Upper lobe of right lung (tissue), 1 donor: ENCODE data around the gene EVL. TPM values are rescaled to one million over a fixed set of nuclear protein-coding genes. Genes with fewer than 3 reads are reported as not detected.
"Not testable (repeated sequence)": the region's sequence is repeated elsewhere in the genome, so short reads cannot be mapped to it uniquely, and the experiment has no call there.

Experiments
- ATAC-seq: fragments of 200-7000 bp; cut with Tn5 transposase; one replicate; pipeline ENCODE4 v1.9.1; 2020; ENCODE audit warnings: mild to moderate bottlenecking, moderate library complexity
- DNase-seq: peaks from one replicate; pipeline ENCODE4 v3.0.0-alpha.2; 2020
- H3K27ac ChIP-seq: fragments of 200-600 bp; one replicate; pipeline ENCODE4 v1.8.0; 2022
- H3K27me3 ChIP-seq: fragments of 200-600 bp; one replicate; pipeline ENCODE4 v1.8.0; 2022; ENCODE audit warnings: mild to moderate bottlenecking
- H3K36me3 ChIP-seq: fragments of 200-600 bp; one replicate; pipeline ENCODE4 v1.8.0; 2022
- H3K4me1 ChIP-seq: fragments of 200-600 bp; one replicate; pipeline ENCODE4 v1.8.0; 2022
- H3K4me3 ChIP-seq: fragments of 200-600 bp; one replicate; pipeline ENCODE4 v1.8.0; 2022; ENCODE audit warnings: mild to moderate bottlenecking
- H3K9me3 ChIP-seq: fragments of 200-600 bp; one replicate; pipeline ENCODE4 v1.8.0; 2022
- intact Hi-C: fragments of 100-400 bp; cut with DNase I; formaldehyde crosslinking; loops from one replicate; pipeline ENCODE4 v1.11.0; 2022
- total RNA-seq: library from RNA; stranded (reverse); fragmentation: NEBNext Ultra II Directional; extraction: Animal tissue kit (Norgen Biotek cat#: 25700); gene quantifications from one replicate; pipeline ENCODE4 v1.2.1, GENCODE V29; 2021
- TF ChIP-seq, protein P1 (sequence below): fragments of 200-600 bp; IDR thresholded peaks from one replicate; pipeline ENCODE4 v1.8.0; 2022; ENCODE audit warnings: antibody characterized with exemption
- donor health status: DM: no; HTN: yes; CAD: no; lungs with severe emphysema.

EVL gene
- total RNA-seq, 1 donor from 2014 or later = 206 TPM

DNA sequence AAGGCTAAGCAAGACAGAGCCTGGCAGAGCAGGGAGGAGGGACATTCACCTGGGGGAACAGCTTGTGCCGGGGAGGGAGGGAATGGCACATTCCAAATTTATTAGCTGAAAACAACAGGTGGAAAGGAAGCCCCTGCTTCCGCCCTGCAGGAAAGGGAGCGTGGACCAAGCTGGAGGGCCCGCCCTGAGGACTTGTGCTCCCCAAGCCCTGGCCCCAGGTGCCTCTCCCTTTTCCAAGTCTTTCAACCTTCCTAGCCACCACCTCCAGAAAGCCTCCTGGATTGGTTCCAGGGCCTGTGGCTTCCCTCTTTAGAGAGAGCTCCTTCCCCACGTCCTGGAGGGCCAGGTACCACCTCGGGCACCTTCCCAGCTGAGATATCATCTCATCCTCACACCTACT is 91.6 kb downstream of the EVL start:
- Histone ChIP-seq H3K9me3 (peaks cover 6% of the 10 kb centered on the region), H3K4me3 (no peak overlapping the region), H3K4me1 (peaks cover 13% of the 10 kb centered on the region), H3K36me3 (no peaks in the 10 kb centered on the region), H3K27me3 (peaks cover 26% of the 10 kb centered on the region), H3K27ac (no peak overlapping the region)
- intact Hi-C loops = no loop called here
- TF ChIP-seq, protein P1, sequence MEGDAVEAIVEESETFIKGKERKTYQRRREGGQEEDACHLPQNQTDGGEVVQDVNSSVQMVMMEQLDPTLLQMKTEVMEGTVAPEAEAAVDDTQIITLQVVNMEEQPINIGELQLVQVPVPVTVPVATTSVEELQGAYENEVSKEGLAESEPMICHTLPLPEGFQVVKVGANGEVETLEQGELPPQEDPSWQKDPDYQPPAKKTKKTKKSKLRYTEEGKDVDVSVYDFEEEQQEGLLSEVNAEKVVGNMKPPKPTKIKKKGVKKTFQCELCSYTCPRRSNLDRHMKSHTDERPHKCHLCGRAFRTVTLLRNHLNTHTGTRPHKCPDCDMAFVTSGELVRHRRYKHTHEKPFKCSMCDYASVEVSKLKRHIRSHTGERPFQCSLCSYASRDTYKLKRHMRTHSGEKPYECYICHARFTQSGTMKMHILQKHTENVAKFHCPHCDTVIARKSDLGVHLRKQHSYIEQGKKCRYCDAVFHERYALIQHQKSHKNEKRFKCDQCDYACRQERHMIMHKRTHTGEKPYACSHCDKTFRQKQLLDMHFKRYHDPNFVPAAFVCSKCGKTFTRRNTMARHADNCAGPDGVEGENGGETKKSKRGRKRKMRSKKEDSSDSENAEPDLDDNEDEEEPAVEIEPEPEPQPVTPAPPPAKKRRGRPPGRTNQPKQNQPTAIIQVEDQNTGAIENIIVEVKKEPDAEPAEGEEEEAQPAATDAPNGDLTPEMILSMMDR = no peak
- ATAC-seq (no peak), DNase-seq (no peak)

DNA sequence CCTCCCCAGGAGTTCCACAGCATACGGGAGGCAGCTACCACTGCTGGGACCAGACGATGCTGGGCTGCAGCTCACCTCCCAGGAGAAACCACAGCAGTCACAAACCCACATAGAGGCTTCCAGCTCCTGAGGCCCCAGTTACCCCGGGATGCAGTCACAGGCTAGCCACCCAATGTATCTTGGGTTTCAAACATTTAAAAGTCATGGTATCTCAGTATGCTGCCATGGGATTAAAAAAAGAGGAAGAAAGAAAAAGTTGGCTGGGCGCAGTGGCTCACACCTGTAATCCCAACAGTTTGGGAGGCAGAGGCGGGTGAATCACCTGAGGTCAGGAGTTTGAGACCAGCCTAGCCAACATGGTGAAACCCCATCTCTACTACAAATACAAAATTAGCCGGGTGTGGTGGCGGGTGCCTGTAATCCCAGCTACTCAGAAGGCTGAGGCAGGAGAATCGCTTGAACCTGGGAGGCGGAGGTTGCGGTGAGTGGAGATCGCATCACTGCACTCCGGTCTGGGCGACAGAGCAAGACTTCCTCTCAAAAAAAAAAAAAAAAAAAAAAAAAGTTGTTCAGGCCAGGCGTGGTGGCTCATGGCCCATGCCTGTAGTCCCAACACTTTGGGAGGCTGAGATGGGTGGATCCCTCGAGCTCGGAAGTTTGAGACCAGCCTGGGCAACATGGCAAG is 92.5 kb downstream of the EVL start:
- intact Hi-C loops, H3K27ac ChIP-seq, ATAC-seq, H3K9me3 ChIP-seq, H3K4me3 ChIP-seq, H3K36me3 ChIP-seq, DNase-seq: not testable (repeated sequence)
- peaks cover 13% of the 10 kb centered on the region for H3K4me1 ChIP-seq
- H3K27me3 ChIP-seq = peaks cover 26% of the 10 kb centered on the region

DNA sequence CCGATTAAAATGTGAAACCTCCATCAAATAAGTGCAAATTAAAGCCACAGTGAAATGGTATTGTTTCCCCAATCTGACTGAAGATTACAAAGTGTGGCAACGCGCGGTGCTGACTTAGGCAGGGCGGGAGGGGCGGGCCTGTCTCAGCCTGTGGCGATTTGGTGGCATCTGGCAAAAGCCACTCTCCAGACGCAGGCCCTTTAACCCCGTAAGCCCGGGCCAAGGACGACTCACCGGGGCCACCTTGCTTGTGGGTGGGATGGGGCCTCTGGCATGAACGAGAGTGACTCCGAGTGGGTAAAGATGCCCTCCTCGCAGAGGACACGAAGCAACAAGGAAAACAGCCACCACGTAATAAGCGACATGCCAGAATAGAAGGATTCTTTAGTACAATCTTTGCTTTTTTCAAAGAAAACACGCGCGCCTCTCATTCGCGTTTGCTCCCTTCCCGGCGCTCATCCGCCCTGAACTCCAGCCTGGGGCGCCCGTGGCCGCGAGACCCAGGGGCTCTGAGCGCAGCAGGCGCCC is 93.4 kb downstream of the EVL start:
- H3K36me3 ChIP-seq = no peaks in the 10 kb centered on the region
- H3K4me3 ChIP-seq = peak overlapping the region; percentile 46
- peaks cover 6% of the 10 kb centered on the region for H3K9me3 ChIP-seq
- DNase-seq (no peak), ATAC-seq (no peak)
- H3K4me1 ChIP-seq = peaks cover 13% of the 10 kb centered on the region
- intact Hi-C loops = no loop called here
- no peak overlapping the region for H3K27ac ChIP-seq
- H3K27me3 ChIP-seq = peaks cover 26% of the 10 kb centered on the region
- TF ChIP-seq, protein P1 = no peak

DNA sequence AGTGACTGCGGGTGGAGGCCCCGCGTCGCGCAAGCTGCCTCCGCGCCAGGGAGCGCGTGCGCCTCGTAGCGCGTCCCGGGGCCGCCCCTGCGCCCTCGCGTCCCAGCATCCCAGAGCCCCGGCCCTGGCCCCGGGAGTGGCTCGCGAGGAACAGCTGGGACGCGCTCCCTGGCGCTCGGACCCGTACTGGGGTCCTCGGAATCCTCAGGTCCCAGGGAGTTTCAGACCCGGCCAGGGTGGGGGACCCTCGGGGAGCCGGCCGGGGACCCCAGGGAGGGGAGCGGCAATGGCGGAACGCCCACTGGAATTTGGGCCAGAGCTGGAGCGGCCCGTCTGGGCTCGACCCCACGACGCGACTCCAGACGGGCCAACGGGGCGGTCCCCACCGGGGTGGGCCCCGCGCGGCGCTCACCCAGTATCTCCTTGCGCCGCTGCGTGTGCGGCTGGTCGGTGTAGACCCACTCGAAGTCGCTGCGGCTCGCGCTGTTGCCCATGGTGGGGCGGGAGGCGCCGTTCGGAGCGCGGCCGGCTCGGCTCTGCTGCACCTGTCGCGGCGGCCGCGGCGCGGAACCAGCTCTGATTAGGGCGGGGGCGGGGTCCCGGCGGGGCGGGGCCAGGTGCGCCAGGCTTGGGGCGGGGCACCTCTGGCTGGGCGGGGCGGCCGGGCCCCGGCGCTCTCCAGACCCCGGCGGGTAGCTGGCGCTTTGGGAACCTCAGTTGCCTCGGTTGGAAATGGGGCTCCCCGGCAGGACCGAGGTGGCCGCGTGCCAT is 94.1 kb downstream of the EVL start, which contains the start of gene DEGS2:
Gene DEGS2 (minus strand): TSS at position 552 of the 771 bp plus-strand sequence. CDS start 58 bp downstream, at position 494.
- Histone ChIP-seq H3K4me3 (peak within 1 kb of the TSS; percentile 46), H3K27me3 (peaks cover 26% of the 10 kb centered on the region), H3K36me3 (no peaks in the 10 kb centered on the region), H3K4me1 (peaks cover 13% of the 10 kb centered on the region), H3K9me3 (peaks cover 6% of the 10 kb centered on the region), H3K27ac (no peak within 1 kb of the TSS)
- DNase-seq (peak; percentile 85), ATAC-seq (peak; percentile 90)
- TF ChIP-seq, protein P1 = no peak
- intact Hi-C loops = no loop called here

DNA sequence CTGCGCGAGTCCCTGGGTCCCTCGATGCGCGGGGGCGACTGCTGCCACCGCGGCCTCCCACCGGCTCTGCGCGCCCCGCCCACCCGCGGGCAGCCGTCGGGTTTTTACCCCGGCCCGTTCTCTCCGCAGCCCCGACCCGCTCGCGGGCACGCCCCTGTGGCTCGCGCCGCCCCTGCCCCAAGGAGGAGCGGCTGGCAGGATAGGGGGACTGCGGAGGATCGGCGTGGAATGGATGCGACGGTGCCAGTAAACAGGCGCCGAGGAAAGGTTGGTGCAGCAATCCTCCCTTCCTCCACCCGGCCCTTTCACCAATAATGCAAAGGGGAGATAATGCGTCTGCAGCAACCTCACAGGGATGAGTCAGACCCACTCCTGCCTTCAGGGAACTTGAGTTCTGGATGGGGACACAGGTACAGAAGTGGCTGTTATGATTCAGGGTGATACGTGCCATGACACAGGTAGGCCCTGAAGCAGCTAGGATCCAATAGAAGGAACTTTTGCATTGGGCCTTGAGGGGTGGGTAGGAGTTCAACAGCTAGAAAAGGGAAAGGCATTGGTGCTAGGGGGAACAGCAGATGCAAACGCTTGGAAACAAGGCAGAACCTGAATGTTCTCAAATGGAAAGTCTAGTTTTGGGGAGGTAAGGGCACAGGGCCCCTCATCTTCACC is 94.8 kb downstream of the EVL start:
- Histone ChIP-seq H3K4me1 (peaks cover 13% of the 10 kb centered on the region), H3K4me3 (peak overlapping the region; percentile 46), H3K9me3 (peaks cover 1% of the 10 kb centered on the region), H3K27me3 (peaks cover 26% of the 10 kb centered on the region), H3K27ac (no peak overlapping the region), H3K36me3 (no peaks in the 10 kb centered on the region)
- peak; percentile 34 for ATAC-seq
- DNase-seq = no peak
- intact Hi-C loops = no loop called here
- TF ChIP-seq, protein P1 = no peak
